Nephron (organoid): Measurements from ENCODE around the gene C11orf24.
"Not testable (repeated sequence)": the region's sequence is repeated elsewhere in the genome, so short reads cannot be mapped to it uniquely, and the experiment has no call there.

Source experiments
- H3K27ac Mint-ChIP-seq, 3 experiments: 2 replicates each; pipeline ENCODE4 v1.8.0; 2020; ENCODE audit warnings: mixed read lengths in 3 of 3, mild to moderate bottlenecking in 2 of 3, moderate library complexity in 1 of 3
- H3K27me3 Mint-ChIP-seq: 2 replicates; pipeline ENCODE4 v1.8.0; 2021; ENCODE audit warnings: low read depth, mild to moderate bottlenecking, moderate library complexity, mixed read lengths
- H3K36me3 Mint-ChIP-seq: 2 replicates; pipeline ENCODE4 v1.8.0; 2020; ENCODE audit warnings: low read depth, mixed read lengths
- H3K4me1 Mint-ChIP-seq: 2 replicates; pipeline ENCODE4 v1.8.0; 2020; ENCODE audit warnings: mixed read lengths
- H3K4me3 Mint-ChIP-seq, 3 experiments: 2 replicates each; pipeline ENCODE4 v1.8.0; 2020; ENCODE audit warnings: mild to moderate bottlenecking in 3 of 3, mixed read lengths in 3 of 3, moderate library complexity in 2 of 3
- H3K9me3 Mint-ChIP-seq: 2 replicates; pipeline ENCODE4 v1.8.0; 2020; ENCODE audit warnings: mixed read lengths
- TF ChIP-seq, protein P1 (sequence below), 3 experiments: fragments of 200-600 bp; sonication (generic); IDR thresholded peaks; one replicate each; pipeline ENCODE4 v1.5.0; 2021; ENCODE audit warnings: antibody characterized with exemption in 3 of 3; ENCODE audit not compliant: unreplicated experiment in 3 of 3

The C11orf24 gene

DNA sequence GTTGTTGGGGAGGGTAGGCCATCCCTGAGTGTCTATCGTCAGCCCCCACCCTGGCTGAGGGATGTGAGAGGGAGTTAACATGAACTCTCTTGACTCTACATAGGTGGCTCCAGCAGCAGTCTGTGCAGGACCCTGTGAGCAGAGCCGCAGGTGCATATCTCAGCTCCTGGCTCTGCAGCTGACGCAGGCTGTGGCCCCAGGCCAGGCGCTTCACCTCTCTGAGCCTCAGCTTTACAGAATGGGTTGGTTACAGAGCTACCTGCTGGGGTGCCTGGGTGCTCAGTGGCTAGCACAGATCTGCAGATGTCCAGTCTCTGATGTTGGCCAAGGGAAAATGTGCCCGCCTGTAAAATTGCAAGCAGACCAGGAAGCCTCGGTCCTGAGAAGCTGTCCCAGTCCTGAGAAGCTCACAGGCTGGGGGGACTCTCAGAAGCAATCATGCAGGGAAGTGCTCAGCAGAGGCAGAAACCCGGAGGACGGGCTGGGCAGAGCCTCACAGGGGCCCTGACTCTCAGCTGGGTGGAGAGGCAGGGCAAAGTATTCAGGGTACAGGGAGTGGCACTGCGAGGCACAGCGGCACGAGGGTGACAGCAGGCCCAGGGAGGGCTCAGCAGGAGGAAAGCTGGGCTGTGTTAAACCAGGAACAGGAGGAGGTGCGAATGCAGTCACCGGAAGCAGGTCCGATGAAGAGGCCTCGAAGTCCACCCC lies 24.7 kb upstream of the C11orf24 start:
- TF ChIP-seq, protein P1, sequence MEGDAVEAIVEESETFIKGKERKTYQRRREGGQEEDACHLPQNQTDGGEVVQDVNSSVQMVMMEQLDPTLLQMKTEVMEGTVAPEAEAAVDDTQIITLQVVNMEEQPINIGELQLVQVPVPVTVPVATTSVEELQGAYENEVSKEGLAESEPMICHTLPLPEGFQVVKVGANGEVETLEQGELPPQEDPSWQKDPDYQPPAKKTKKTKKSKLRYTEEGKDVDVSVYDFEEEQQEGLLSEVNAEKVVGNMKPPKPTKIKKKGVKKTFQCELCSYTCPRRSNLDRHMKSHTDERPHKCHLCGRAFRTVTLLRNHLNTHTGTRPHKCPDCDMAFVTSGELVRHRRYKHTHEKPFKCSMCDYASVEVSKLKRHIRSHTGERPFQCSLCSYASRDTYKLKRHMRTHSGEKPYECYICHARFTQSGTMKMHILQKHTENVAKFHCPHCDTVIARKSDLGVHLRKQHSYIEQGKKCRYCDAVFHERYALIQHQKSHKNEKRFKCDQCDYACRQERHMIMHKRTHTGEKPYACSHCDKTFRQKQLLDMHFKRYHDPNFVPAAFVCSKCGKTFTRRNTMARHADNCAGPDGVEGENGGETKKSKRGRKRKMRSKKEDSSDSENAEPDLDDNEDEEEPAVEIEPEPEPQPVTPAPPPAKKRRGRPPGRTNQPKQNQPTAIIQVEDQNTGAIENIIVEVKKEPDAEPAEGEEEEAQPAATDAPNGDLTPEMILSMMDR (IDR thresholded peaks at IDR 0.05; ENCODE audit: unreplicated experiment in 3 of 3), result no peak
- H3K27me3 Mint-ChIP-seq, result peaks cover 14% of the 10 kb centered on the region
- no peaks in the 10 kb centered on the region for H3K4me1 Mint-ChIP-seq
- H3K4me3 Mint-ChIP-seq, result peak overlapping the region in 1 of 3 experiments; percentile 36
- no peaks in the 10 kb centered on the region for H3K36me3 Mint-ChIP-seq
- no peaks in the 10 kb centered on the region for H3K9me3 Mint-ChIP-seq
- no peak overlapping the region for H3K27ac Mint-ChIP-seq

DNA sequence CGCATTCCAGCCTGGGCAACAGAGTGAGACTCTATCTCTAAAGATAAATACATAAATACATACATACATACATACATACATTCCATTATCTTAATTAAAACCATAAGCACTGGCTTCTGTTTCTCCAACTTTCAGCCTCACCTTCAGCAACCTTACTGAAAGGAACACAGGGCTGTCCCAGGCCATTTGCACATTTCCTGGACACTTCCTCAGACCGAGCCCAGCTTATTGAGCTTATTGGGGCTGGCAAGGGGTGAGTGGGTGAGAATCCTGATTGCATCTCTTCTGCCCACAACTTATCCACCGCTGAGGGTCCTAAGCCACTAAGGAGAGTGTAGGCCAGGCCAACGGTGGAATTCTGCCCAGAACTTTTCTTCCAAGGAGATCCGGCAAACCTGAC lies 24.2 kb upstream of the C11orf24 start:
- Mint-ChIP-seq H3K27me3 (peaks cover 14% of the 10 kb centered on the region), H3K4me3 (no peak overlapping the region), H3K4me1 (no peaks in the 10 kb centered on the region), H3K36me3 (no peaks in the 10 kb centered on the region), H3K9me3 (no peaks in the 10 kb centered on the region), H3K27ac (no peak overlapping the region)
- TF ChIP-seq, protein P1 (IDR thresholded peaks at IDR 0.05; ENCODE audit: unreplicated experiment in 3 of 3), result no peak

DNA sequence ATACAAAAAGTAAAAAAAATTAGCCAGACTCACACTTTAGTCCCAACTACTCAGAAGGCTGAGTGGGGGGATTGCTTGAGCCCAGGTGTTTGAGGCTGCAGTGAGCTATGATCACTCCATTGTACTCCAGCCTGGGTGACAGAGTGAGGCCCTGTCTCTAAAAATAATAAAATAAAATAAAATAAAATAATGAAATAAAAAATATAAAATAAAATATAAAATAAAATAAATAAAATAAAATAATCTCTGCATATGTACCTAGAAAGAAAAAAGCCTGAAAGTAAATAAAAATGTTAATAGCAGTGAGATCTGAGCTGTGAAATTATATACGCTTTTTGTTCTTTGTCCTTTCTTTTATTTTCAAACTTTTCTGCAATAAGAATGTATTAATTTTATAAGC lies 23.5 kb upstream of the C11orf24 start:
- no peak overlapping the region for H3K27ac Mint-ChIP-seq
- TF ChIP-seq, protein P1 (IDR thresholded peaks at IDR 0.05; ENCODE audit: unreplicated experiment in 3 of 3), result no peak
- H3K27me3 Mint-ChIP-seq, result peaks cover 14% of the 10 kb centered on the region
- H3K4me3 Mint-ChIP-seq, result no peak overlapping the region
- no peaks in the 10 kb centered on the region for H3K36me3 Mint-ChIP-seq
- no peaks in the 10 kb centered on the region for H3K4me1 Mint-ChIP-seq
- H3K9me3 Mint-ChIP-seq, result no peaks in the 10 kb centered on the region

DNA sequence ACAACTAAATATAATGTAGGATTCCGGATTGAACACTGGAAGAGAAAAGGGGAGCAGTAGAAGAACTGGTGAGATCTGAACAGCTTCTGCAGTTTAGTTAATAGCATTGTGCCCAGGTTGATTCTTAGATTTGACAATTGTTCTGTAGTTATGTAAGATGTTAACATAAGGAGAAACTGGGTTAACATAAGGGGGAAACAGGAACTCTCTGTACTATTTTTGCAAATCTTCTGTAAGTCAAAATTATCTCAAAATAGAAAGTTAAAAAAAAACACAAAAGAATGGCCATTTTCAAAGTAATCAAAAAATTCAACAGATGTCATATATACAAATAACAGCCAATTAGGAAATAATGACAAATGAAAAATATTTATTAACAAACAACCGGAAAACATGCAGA lies 21.9 kb upstream of the C11orf24 start:
- H3K36me3 Mint-ChIP-seq, result no peaks in the 10 kb centered on the region
- no peaks in the 10 kb centered on the region for H3K4me1 Mint-ChIP-seq
- TF ChIP-seq, protein P1 (IDR thresholded peaks at IDR 0.05; ENCODE audit: unreplicated experiment in 3 of 3), result no peak
- H3K27ac Mint-ChIP-seq, result no peak overlapping the region
- peaks cover 14% of the 10 kb centered on the region for H3K27me3 Mint-ChIP-seq
- H3K4me3 Mint-ChIP-seq, result no peak overlapping the region
- peaks cover 3% of the 10 kb centered on the region for H3K9me3 Mint-ChIP-seq

DNA sequence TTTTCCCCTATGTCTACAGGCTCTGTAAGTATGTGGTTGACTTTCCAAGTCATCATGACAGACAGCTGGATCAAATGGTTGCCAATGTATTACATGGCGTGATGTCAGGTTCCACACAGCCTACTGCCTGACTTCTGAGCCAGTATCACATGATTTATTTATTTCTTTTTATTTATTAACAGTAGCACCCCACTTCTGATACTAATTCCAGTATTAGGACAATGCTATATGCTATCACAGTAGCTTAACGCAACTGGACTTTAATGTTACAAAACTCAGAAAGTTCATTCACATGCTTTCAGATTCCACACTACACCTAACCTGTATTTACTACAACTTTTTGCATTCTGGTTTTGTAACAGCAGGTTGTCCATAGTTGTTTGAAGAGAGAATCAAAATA lies 17.7 kb upstream of the C11orf24 start:
- Mint-ChIP-seq H3K4me3 (no peak overlapping the region), H3K4me1 (no peaks in the 10 kb centered on the region), H3K9me3 (peaks cover 9% of the 10 kb centered on the region), H3K27ac (no peak overlapping the region), H3K36me3 (no peaks in the 10 kb centered on the region), H3K27me3 (peaks cover 13% of the 10 kb centered on the region)
- TF ChIP-seq, protein P1 (IDR thresholded peaks at IDR 0.05; ENCODE audit: unreplicated experiment in 3 of 3), result no peak

DNA sequence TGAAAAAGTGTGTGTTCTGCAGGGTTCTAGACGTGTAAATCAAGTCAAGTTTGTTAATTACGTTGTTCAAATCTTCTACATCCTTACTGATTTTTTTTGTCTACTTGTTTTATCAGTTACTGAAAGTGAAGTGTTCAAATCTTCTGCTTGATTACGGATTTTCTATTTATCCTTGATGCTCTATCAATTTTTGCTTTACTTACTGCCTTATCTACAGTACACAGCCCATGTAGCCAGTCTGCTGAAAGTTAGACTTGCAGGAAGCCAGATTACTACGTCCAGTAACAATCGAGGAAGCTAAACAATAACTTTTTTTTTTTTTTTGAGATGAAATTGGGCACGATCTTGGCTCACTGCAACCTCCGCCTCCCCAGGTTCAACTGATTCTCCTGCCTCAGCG lies 15.6 kb upstream of the C11orf24 start:
- TF ChIP-seq, protein P1 (IDR thresholded peaks at IDR 0.05; ENCODE audit: unreplicated experiment in 3 of 3), result no peak
- Mint-ChIP-seq H3K4me3 (no peak overlapping the region), H3K4me1 (no peaks in the 10 kb centered on the region), H3K27me3 (peaks cover 10% of the 10 kb centered on the region), H3K27ac (no peak overlapping the region), H3K9me3 (peaks cover 9% of the 10 kb centered on the region), H3K36me3 (no peaks in the 10 kb centered on the region)

DNA sequence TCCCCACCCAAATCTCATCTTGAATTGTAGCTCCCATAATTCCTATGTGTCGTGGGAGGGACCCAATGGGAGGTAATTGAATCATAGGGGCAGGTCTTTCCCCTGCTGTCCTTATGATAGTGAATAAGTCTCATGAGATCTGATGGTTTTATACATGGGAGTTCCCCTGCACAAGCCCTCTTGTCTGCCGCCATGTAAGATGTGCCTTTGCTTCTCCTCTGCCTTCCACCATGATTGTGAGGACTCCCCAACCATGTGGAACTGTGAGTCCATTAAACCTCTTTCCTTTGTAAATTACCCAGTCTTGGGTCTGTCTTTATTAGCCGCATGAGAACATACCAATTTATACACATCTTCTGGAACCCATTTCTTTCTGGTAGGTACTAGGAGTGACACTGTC lies 12.8 kb upstream of the C11orf24 start:
- not testable (repeated sequence) for H3K9me3 Mint-ChIP-seq, H3K4me3 Mint-ChIP-seq, H3K27me3 Mint-ChIP-seq, H3K27ac Mint-ChIP-seq, H3K4me1 Mint-ChIP-seq, H3K36me3 Mint-ChIP-seq
